GM23338 (cell line): Measurements from ENCODE around the gene CABLES1.

ENCODE experiments used
- EZH2 ChIP-seq: fragments of 200-600 bp; sonication (generic); IDR thresholded peaks from one replicate; pipeline ENCODE4 v1.8.0; 2017; ENCODE audit warnings: antibody characterized with exemption, mild to moderate bottlenecking, low read depth; ENCODE audit not compliant: unreplicated experiment
- TF ChIP-seq, protein P1 (sequence below), 2 experiments: fragments of 200-600 bp in 1 of 2; sonication (generic) in 1 of 2; conservative IDR thresholded peaks; 2 replicates each; pipeline versions ENCODE4 v1.5.1 to v1.6.1; 2016 to 2017; ENCODE audit warnings: antibody characterized with exemption in 2 of 2, low read depth in 2 of 2, mild to moderate bottlenecking in 2 of 2, moderate library complexity in 1 of 2

- TF ChIP-seq, protein P1, sequence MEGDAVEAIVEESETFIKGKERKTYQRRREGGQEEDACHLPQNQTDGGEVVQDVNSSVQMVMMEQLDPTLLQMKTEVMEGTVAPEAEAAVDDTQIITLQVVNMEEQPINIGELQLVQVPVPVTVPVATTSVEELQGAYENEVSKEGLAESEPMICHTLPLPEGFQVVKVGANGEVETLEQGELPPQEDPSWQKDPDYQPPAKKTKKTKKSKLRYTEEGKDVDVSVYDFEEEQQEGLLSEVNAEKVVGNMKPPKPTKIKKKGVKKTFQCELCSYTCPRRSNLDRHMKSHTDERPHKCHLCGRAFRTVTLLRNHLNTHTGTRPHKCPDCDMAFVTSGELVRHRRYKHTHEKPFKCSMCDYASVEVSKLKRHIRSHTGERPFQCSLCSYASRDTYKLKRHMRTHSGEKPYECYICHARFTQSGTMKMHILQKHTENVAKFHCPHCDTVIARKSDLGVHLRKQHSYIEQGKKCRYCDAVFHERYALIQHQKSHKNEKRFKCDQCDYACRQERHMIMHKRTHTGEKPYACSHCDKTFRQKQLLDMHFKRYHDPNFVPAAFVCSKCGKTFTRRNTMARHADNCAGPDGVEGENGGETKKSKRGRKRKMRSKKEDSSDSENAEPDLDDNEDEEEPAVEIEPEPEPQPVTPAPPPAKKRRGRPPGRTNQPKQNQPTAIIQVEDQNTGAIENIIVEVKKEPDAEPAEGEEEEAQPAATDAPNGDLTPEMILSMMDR (conservative IDR thresholded peaks at IDR 0.05; ENCODE audit: low read depth in 2 of 2) = peak; percentile 19 to 35; a peak in 1 of 4 replicates
- TF ChIP-seq EZH2 = no peak
These were observed 39.8 kb upstream of the CABLES1 start for GRCh38 chr18:23095463-23095862.
